ENCODE results near the gene MPP4. TPM values are rescaled to one million over a fixed set of nuclear protein-coding genes. Genes with fewer than 3 reads are reported as not detected.
A peak's percentile ranks its signal among the peaks of the same experiment; 100 is the strongest.

MPP4 gene
- total RNA-seq, 1 experiment from 2014 or later, result 0.77 TPM

DNA sequence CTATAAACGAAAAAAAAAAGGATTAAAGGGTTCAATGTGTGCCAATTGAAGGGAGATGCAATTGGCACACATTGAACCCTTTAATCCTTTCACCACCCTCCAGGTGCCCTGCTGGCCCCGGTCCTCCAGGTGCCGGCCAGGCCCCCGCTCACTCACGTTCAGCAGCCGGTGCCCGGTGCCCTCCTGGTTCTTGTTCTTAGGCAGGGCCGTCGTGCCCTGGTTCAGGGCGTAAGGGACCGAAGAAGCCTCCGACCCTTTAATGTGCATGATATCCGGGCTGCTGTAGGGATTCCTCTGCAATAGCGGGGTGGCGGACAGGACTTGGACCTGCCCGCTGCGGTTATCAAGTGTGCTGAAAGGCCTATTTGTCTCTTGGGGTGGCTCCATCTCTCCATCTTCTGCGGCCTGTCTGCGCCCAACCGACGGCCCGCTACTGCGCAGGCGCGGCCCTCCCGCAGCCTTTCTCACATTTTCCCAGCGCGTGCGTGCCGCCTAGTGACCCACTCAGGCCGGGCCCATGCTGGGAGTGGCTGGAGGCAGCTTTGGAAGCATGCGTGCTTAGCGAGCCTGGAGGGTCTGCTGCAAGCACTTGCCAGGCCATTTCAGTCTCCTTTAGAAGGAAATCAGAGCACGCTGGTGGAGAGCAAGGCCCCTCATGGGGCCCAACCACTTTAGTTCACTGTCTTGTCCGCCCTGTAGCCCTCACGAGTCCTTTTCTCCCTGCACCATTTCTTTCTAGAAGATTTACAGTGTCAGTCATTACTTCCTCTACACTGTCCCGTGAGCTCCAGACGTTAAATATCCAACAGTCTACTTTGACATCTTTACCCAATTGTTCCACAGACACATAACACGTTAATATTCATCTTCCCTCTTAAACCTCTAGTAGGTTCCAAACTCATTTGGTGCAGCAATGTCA, 79.4 kb downstream of the MPP4 start:
- POLR2A ChIA-PET (ENCODE audit: unreplicated experiment), result no interaction called here

DNA sequence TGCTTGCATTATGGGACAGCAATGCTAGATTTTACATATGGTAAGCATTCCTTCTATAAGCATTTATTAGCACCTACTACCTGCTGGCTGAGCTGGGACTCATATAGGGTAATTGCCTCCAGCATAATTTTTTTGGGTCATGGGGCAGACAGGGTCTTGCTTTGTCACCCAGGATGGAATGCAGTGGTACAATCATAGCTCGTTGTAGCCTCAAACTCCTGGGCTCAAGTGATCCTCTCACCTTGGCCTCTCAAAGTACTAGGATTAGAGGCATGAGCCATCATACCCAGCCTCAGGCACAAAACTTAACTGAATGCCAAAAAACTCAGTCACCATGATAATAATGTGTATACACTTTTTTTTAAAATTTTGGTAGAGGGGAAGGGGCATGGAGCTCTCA, 90.4 kb downstream of the MPP4 start:
- H3K79me2 ChIP-seq (ENCODE audit: low read length), result no peaks in the 10 kb centered on the region
- no peak for TF ChIP-seq EZH2 (IDR thresholded peaks at IDR 0.05; ENCODE audit: low read length, unreplicated experiment)
- TF ChIP-seq EZH2phosphoT487 (IDR thresholded peaks at IDR 0.05; ENCODE audit: borderline replicate concordance, low read length), result no peak
- TF ChIP-seq, protein P1, sequence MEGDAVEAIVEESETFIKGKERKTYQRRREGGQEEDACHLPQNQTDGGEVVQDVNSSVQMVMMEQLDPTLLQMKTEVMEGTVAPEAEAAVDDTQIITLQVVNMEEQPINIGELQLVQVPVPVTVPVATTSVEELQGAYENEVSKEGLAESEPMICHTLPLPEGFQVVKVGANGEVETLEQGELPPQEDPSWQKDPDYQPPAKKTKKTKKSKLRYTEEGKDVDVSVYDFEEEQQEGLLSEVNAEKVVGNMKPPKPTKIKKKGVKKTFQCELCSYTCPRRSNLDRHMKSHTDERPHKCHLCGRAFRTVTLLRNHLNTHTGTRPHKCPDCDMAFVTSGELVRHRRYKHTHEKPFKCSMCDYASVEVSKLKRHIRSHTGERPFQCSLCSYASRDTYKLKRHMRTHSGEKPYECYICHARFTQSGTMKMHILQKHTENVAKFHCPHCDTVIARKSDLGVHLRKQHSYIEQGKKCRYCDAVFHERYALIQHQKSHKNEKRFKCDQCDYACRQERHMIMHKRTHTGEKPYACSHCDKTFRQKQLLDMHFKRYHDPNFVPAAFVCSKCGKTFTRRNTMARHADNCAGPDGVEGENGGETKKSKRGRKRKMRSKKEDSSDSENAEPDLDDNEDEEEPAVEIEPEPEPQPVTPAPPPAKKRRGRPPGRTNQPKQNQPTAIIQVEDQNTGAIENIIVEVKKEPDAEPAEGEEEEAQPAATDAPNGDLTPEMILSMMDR (conservative IDR thresholded peaks at IDR 0.05; ENCODE audit: low read depth, low read length), result no peak
- H4K20me1 ChIP-seq (ENCODE audit: low read length), result no peaks in the 10 kb centered on the region
- no peak for ATAC-seq
- H3K36me3 ChIP-seq (ENCODE audit: low read depth, low read length), result no peaks in the 10 kb centered on the region
- no peak overlapping the region for H2AFZ ChIP-seq (ENCODE audit: low read length)
- ChIA-PET POLR2A (ENCODE audit: unreplicated experiment) (no interaction called here), CTCF (no interaction called here)
- H3K9me2 ChIP-seq (replicated peaks; ENCODE audit: low read length), result no peaks in the 10 kb centered on the region
- no peak overlapping the region for H3K4me3 ChIP-seq (ENCODE audit: low read length)
- H3K27ac ChIP-seq (ENCODE audit: low read length), result no peak overlapping the region
- H3K9ac ChIP-seq (ENCODE audit: low read length), result no peak overlapping the region
- H3F3A ChIP-seq (ENCODE audit: low read length, unreplicated experiment), result no peaks in the 10 kb centered on the region
- peak; percentile 42 for DNase-seq
- H3K27me3 ChIP-seq (ENCODE audit: low read length), result no peaks in the 10 kb centered on the region
- no TSS peak for BruUV-seq (replicated peaks)
- H3K4me2 ChIP-seq (ENCODE audit: low read length), result no peak overlapping the region
- intact Hi-C loops (cut with micrococcal nuclease), result no loop called here
- H3K4me1 ChIP-seq (ENCODE audit: insufficient read depth, low read length), result 0 out of 2 replicates have a peak, but pooled peaks cover 3% of the 10 kb centered on the region
- no peaks in the 10 kb centered on the region for H3K9me3 ChIP-seq (ENCODE audit: low read length)

More for the DNA sequence above, 79.4 kb downstream of the MPP4 start:
- Histone ChIP-seq H3F3A (ENCODE audit: low read length, unreplicated experiment) (no peaks in the 10 kb centered on the region), H3K9me3 (ENCODE audit: low read length) (no peaks in the 10 kb centered on the region), H3K4me1 (ENCODE audit: insufficient read depth, low read length) (peaks cover 11% of the 10 kb centered on the region), H2AFZ (ENCODE audit: low read length) (no peak overlapping the region), H3K4me2 (ENCODE audit: low read length) (no peak overlapping the region), H4K20me1 (ENCODE audit: low read length) (no peaks in the 10 kb centered on the region), H3K9ac (ENCODE audit: low read length) (no peak overlapping the region), H3K79me2 (ENCODE audit: low read length) (no peaks in the 10 kb centered on the region), H3K36me3 (ENCODE audit: low read depth, low read length) (no peaks in the 10 kb centered on the region), H3K27me3 (ENCODE audit: low read length) (no peaks in the 10 kb centered on the region), H3K9me2 (replicated peaks; ENCODE audit: low read length) (no peaks in the 10 kb centered on the region), H3K4me3 (ENCODE audit: low read length) (no peak overlapping the region), H3K27ac (ENCODE audit: low read length) (no peak overlapping the region)
- ATAC-seq (no peak), DNase-seq (no peak)
- BruUV-seq (replicated peaks), result no TSS peak
- CTCF ChIA-PET, result no interaction called here
- intact Hi-C loops (cut with micrococcal nuclease), result no loop called here
- TF ChIP-seq, protein P1 (conservative IDR thresholded peaks at IDR 0.05; ENCODE audit: low read depth, low read length), result no peak
- TF ChIP-seq EZH2phosphoT487 (IDR thresholded peaks at IDR 0.05; ENCODE audit: borderline replicate concordance, low read length), result no peak
- TF ChIP-seq EZH2 (IDR thresholded peaks at IDR 0.05; ENCODE audit: low read length, unreplicated experiment), result no peak

DNA sequence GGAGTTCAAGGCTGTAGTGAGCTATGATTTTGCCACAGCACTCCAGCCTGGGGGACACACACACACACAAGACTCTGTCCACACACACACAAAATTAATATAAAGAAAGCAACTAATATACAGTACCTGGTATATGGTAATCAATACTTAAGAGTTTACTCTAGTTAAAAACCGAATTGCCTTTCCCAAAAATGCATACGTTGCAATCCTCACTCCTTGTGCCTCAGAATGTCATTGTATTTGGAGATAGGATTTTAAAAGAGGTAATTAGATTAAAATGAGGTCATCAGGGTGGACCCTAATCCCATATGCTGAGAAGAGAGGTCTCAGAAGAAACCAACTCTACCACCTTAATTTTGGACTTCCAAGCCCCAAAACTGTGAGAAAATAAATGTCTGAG, 90.9 kb downstream of the MPP4 start:
- no peaks in the 10 kb centered on the region for H3K79me2 ChIP-seq (ENCODE audit: low read length)
- ChIA-PET POLR2A (ENCODE audit: unreplicated experiment) (no interaction called here), CTCF (no interaction called here)
- H3K9me2 ChIP-seq (replicated peaks; ENCODE audit: low read length), result no peaks in the 10 kb centered on the region
- no peaks in the 10 kb centered on the region for H4K20me1 ChIP-seq (ENCODE audit: low read length)
- H3K36me3 ChIP-seq (ENCODE audit: low read depth, low read length), result no peaks in the 10 kb centered on the region
- H3K9me3 ChIP-seq (ENCODE audit: low read length), result no peaks in the 10 kb centered on the region
- intact Hi-C loops (cut with micrococcal nuclease), result no loop called here
- ATAC-seq (no peak), DNase-seq (no peak)
- no peaks in the 10 kb centered on the region for H3F3A ChIP-seq (ENCODE audit: low read length, unreplicated experiment)
- no peak overlapping the region for H2AFZ ChIP-seq (ENCODE audit: low read length)
- no peaks in the 10 kb centered on the region for H3K27me3 ChIP-seq (ENCODE audit: low read length)
- 0 out of 2 replicates have a peak, but pooled peaks cover 3% of the 10 kb centered on the region for H3K4me1 ChIP-seq (ENCODE audit: insufficient read depth, low read length)
- no peak overlapping the region for H3K9ac ChIP-seq (ENCODE audit: low read length)
- TF ChIP-seq EZH2phosphoT487 (IDR thresholded peaks at IDR 0.05; ENCODE audit: borderline replicate concordance, low read length) (no peak), EZH2 (IDR thresholded peaks at IDR 0.05; ENCODE audit: low read length, unreplicated experiment) (no peak)
- TF ChIP-seq, protein P1 (conservative IDR thresholded peaks at IDR 0.05; ENCODE audit: low read depth, low read length), result no peak
- no peak overlapping the region for H3K4me2 ChIP-seq (ENCODE audit: low read length)
- H3K27ac ChIP-seq (ENCODE audit: low read length), result no peak overlapping the region
- no peak overlapping the region for H3K4me3 ChIP-seq (ENCODE audit: low read length)
- BruUV-seq (replicated peaks), result no TSS peak

All from PC-3 (cell line).